Left lung (tissue), 10 donors: ENCODE data around the gene SIL1. TPM values are rescaled to one million over a fixed set of nuclear protein-coding genes. Genes with fewer than 3 reads are reported as not detected.

Experiments used
- ATAC-seq: fragments of 200-7000 bp; cut with Tn5 transposase; one replicate; pipeline ENCODE4 v1.9.1; 2020; ENCODE audit warnings: moderate library complexity
- DNase-seq, 4 donors: peaks; one replicate each; pipeline ENCODE4 v3.0.0-alpha.2; 2013 to 2020
- H3K27ac ChIP-seq, 2 donors: fragments of 200-600 bp; sonication (generic) in 1 of 2; one replicate each; pipeline versions ENCODE4 v1.5.0 to v1.8.0; 2020 to 2021
- H3K27me3 ChIP-seq, 2 donors: fragments of 200-600 bp; sonication (generic) in 1 of 2; one replicate each; pipeline versions ENCODE4 v1.5.0 to v1.8.0; 2020 to 2021
- H3K36me3 ChIP-seq, 2 donors: fragments of 200-600 bp; sonication (generic) in 1 of 2; one replicate each; pipeline versions ENCODE4 v1.5.0 to v1.8.0; 2020 to 2021
- H3K4me1 ChIP-seq, 2 donors: fragments of 200-600 bp; one replicate each; pipeline ENCODE4 v1.8.0; 2021
- H3K4me3 ChIP-seq, 2 donors: fragments of 200-600 bp; sonication (generic) in 1 of 2; one replicate each; pipeline versions ENCODE4 v1.5.0 to v1.8.0; 2020 to 2021; ENCODE audit warnings: mild to moderate bottlenecking in 1 of 2
- H3K9me3 ChIP-seq, 2 donors: fragments of 200-600 bp; sonication (generic) in 1 of 2; one replicate each; pipeline versions ENCODE4 v1.5.0 to v1.8.0; 2020 to 2021
- CTCF ChIP-seq, 2 donors: fragments of 200-600 bp; sonication (generic) in 1 of 2; IDR thresholded peaks; one replicate each; pipeline versions ENCODE4 v1.5.0 to v1.8.0; 2021; ENCODE audit warnings: antibody characterized with exemption in 2 of 2
- intact Hi-C, 2 donors: fragments of 100-400 bp; cut with DNase I; formaldehyde crosslinking; loops; one replicate each; pipeline versions ENCODE4 v1.11.2 to v1.14.2; 2022
- polyA plus RNA-seq, 6 donors: library from polyadenylated mRNA; unstranded; fragments of 120-200 nt; gene quantifications; one replicate each; pipeline ENCODE4 v1.2.1, GENCODE V29; 2013; ENCODE audit not compliant: insufficient read length in 6 of 6
- total RNA-seq, 2 donors: library from RNA; stranded (reverse); fragmentation: NEBNext Ultra II Directional; extraction: Animal tissue kit (Norgen Biotek cat#: 25700); gene quantifications; one replicate each; pipeline ENCODE4 v1.2.1, GENCODE V29; 2021
- donor health status: DM: no; HTN: yes; CAD: no.
- donor health status: DM: no; HTN: no; CAD: no.

SIL1 gene
- total and polyA plus RNA-seq, 8 donors = 28.8 to 71.7 (median 37.3) TPM

- Histone ChIP-seq H3K4me3 (no peak overlapping the region), H3K9me3 (no peaks in the 10 kb centered on the region), H3K27me3 (no peaks in the 10 kb centered on the region), H3K36me3 (no peaks in the 10 kb centered on the region), H3K27ac (no peak overlapping the region), H3K4me1 (no peaks in the 10 kb centered on the region)
- ATAC-seq = no peak
- DNase-seq = no peak
- intact Hi-C loops = no loop called here
- TF ChIP-seq CTCF (IDR thresholded peaks at IDR 0.05) = no peak
These were observed 7.0 kb upstream of the SIL1 start for GRCh38 chr5:139205124-139205523.

GRCh38 chr5:139204196-139204595, 6.0 kb upstream of the SIL1 start:
- no peaks in the 10 kb centered on the region for H3K9me3 ChIP-seq
- DNase-seq (no peak), ATAC-seq (no peak)
- TF ChIP-seq CTCF (IDR thresholded peaks at IDR 0.05) = no peak
- no peaks in the 10 kb centered on the region for H3K27me3 ChIP-seq
- peaks cover 0 to 3% of the 10 kb centered on the region in 2 donors for H3K4me1 ChIP-seq
- intact Hi-C loops = no loop called here
- H3K27ac ChIP-seq = no peak overlapping the region
- no peak overlapping the region for H3K4me3 ChIP-seq
- H3K36me3 ChIP-seq = no peaks in the 10 kb centered on the region

- no peaks in the 10 kb centered on the region for H3K9me3 ChIP-seq
- no peak for TF ChIP-seq CTCF (IDR thresholded peaks at IDR 0.05)
- ATAC-seq (no peak), DNase-seq (no peak)
- H3K4me1 ChIP-seq = peaks cover 9 to 29% of the 10 kb centered on the region in 2 donors
- H3K27me3 ChIP-seq = no peaks in the 10 kb centered on the region
- H3K36me3 ChIP-seq = no peaks in the 10 kb centered on the region
- H3K27ac ChIP-seq = no peak overlapping the region
- no peak overlapping the region for H3K4me3 ChIP-seq
- intact Hi-C loops = no loop called here
These were observed 1.2 kb upstream of the SIL1 start for GRCh38 chr5:139199321-139199720.

- Histone ChIP-seq H3K4me1 (peaks cover 9 to 29% of the 10 kb centered on the region in 2 donors), H3K9me3 (no peaks in the 10 kb centered on the region), H3K36me3 (no peaks in the 10 kb centered on the region), H3K27ac (peak overlapping the region in 1 of 2 donors; percentile 45), H3K27me3 (no peaks in the 10 kb centered on the region), H3K4me3 (peak overlapping the region in 1 of 2 donors; percentile 72)
- no peak for TF ChIP-seq CTCF (IDR thresholded peaks at IDR 0.05)
- ATAC-seq (no peak), DNase-seq (no peak)
- intact Hi-C loops = no loop called here
These were observed 1.7 kb downstream of the SIL1 start for GRCh38 chr5:139196296-139196956.

GRCh38 chr5:139194486-139194885, 3.7 kb downstream of the SIL1 start:
- H3K9me3 ChIP-seq = no peaks in the 10 kb centered on the region
- TF ChIP-seq CTCF (IDR thresholded peaks at IDR 0.05) = no peak
- intact Hi-C loops = no loop called here
- no peaks in the 10 kb centered on the region for H3K36me3 ChIP-seq
- H3K4me1 ChIP-seq = peaks cover 9 to 41% of the 10 kb centered on the region in 2 donors
- DNase-seq = no peak
- no peak overlapping the region for H3K4me3 ChIP-seq
- no peak overlapping the region for H3K27ac ChIP-seq
- ATAC-seq = no peak
- no peaks in the 10 kb centered on the region for H3K27me3 ChIP-seq
